Uterus (tissue), 4 donors: ENCODE measurements around the gene TSFM. TPM values are rescaled to one million over a fixed set of nuclear protein-coding genes. Genes with fewer than 3 reads are reported as not detected.

Source experiments
- DNase-seq, 2 donors: peaks; one replicate each; pipeline ENCODE4 v3.0.0-alpha.2; 2019 to 2020
- H3K27ac ChIP-seq, 2 donors: fragments of 200-600 bp; sonication (generic); 1 replicate in 1 of 2; 2 replicates in 1 of 2; pipeline ENCODE4 v1.5.1; 2016 to 2018
- H3K27me3 ChIP-seq, 2 donors: fragments of 200-600 bp; sonication (generic); one replicate each; pipeline ENCODE4 v1.5.1; 2018 to 2019; ENCODE audit warnings: control low read depth in 1 of 2
- H3K36me3 ChIP-seq, 2 donors: fragments of 200-600 bp; sonication (generic); one replicate each; pipeline ENCODE4 v1.5.1; 2019; ENCODE audit warnings: control low read depth in 1 of 2
- H3K4me1 ChIP-seq, 2 donors: fragments of 200-600 bp; sonication (generic); one replicate each; pipeline ENCODE4 v1.5.1; 2018 to 2019; ENCODE audit warnings: control low read depth in 1 of 2
- H3K4me3 ChIP-seq, 2 donors: fragments of 200-600 bp; sonication (generic); 1 replicate in 1 of 2; 2 replicates in 1 of 2; pipeline ENCODE4 v1.5.1; 2018 to 2019; ENCODE audit warnings: mild to moderate bottlenecking in 1 of 2
- H3K9me3 ChIP-seq, 2 donors: fragments of 200-600 bp; sonication (generic); one replicate each; pipeline ENCODE4 v1.5.1; 2019; ENCODE audit warnings: control low read depth in 1 of 2
- CTCF ChIP-seq, 4 experiments: fragments of 200-600 bp in 2 of 4; fragments of 450-650 bp in 2 of 4; sonication (generic) in 2 of 4; IDR thresholded peaks; one replicate each; pipeline ENCODE4 v1.5.1; 2016 to 2019; ENCODE audit warnings: antibody characterized with exemption in 4 of 4, mild to moderate bottlenecking in 2 of 4, moderate library complexity in 1 of 4
- POLR2A ChIP-seq, 2 donors: fragments of 450-650 bp; IDR thresholded peaks; one replicate each; pipeline ENCODE4 v1.6.1; 2016; ENCODE audit warnings: antibody characterized with exemption in 2 of 2, mild to moderate bottlenecking in 1 of 2, moderate library complexity in 1 of 2
- intact Hi-C: fragments of 100-400 bp; cut with DNase I; formaldehyde crosslinking; loops from one replicate; pipeline ENCODE4 v1.15.1; 2023; ENCODE audit warnings: low total_unique reads
- total RNA-seq, 4 donors: library from RNA; depleted of rRNA in 3 of 4; stranded (reverse); fragments of >200 nt in 3 of 4; gene quantifications; one replicate each; pipeline versions ENCODE4 v1.1.0 to v1.2.4, GENCODE V29; 2014 to 2023
- donor health status: DM: yes; HTN: yes; CAD: no.

Gene TSFM
- total RNA-seq, 4 donors from 2014 or later, result 8.2 to 22.3 (median 16.7) TPM

- no peak for DNase-seq
- no peak for TF ChIP-seq CTCF (IDR thresholded peaks at IDR 0.05)
- TF ChIP-seq POLR2A (IDR thresholded peaks at IDR 0.05), result no peak
- Histone ChIP-seq H3K27me3 (no peaks in the 10 kb centered on the region), H3K9me3 (no peaks in the 10 kb centered on the region), H3K4me1 (no peaks in the 10 kb centered on the region), H3K4me3 (no peak overlapping the region), H3K27ac (no peak overlapping the region), H3K36me3 (no peaks in the 10 kb centered on the region)
- intact Hi-C loops, result no loop called here
Measured at GRCh38 chr12:57797933-57798332, 15.3 kb downstream of the TSFM start.

GRCh38 chr12:57800965-57801364, 18.4 kb downstream of the TSFM start:
- no peak for DNase-seq
- H3K27me3 ChIP-seq, result no peaks in the 10 kb centered on the region
- H3K27ac ChIP-seq, result no peak overlapping the region
- H3K4me1 ChIP-seq, result no peaks in the 10 kb centered on the region
- intact Hi-C loops, result no loop called here
- H3K4me3 ChIP-seq, result no peak overlapping the region
- no peaks in the 10 kb centered on the region for H3K9me3 ChIP-seq
- H3K36me3 ChIP-seq, result no peaks in the 10 kb centered on the region
- TF ChIP-seq POLR2A (IDR thresholded peaks at IDR 0.05), result no peak
- TF ChIP-seq CTCF (IDR thresholded peaks at IDR 0.05), result no peak

GRCh38 chr12:57802607-57803006, 20.0 kb downstream of the TSFM start:
- TF ChIP-seq POLR2A (IDR thresholded peaks at IDR 0.05) (no peak), CTCF (IDR thresholded peaks at IDR 0.05) (no peak)
- Histone ChIP-seq H3K27ac (no peak overlapping the region), H3K36me3 (no peaks in the 10 kb centered on the region), H3K27me3 (no peaks in the 10 kb centered on the region), H3K4me3 (no peak overlapping the region), H3K9me3 (no peaks in the 10 kb centered on the region), H3K4me1 (no peaks in the 10 kb centered on the region)
- intact Hi-C loops, result no loop called here
- DNase-seq, result no peak

GRCh38 chr12:57803319-57803893, 20.8 kb downstream of the TSFM start:
- Histone ChIP-seq H3K27ac (no peak overlapping the region), H3K9me3 (no peaks in the 10 kb centered on the region), H3K4me1 (no peaks in the 10 kb centered on the region), H3K36me3 (no peaks in the 10 kb centered on the region), H3K4me3 (no peak overlapping the region), H3K27me3 (no peaks in the 10 kb centered on the region)
- peak; percentile 60 to 81 (median 78) for TF ChIP-seq CTCF (IDR thresholded peaks at IDR 0.05)
- TF ChIP-seq POLR2A (IDR thresholded peaks at IDR 0.05), result no peak
- intact Hi-C loops, result no loop called here
- DNase-seq, result peak in 1 of 2 donors; percentile 45

GRCh38 chr12:57806677-57807076, 24.1 kb downstream of the TSFM start:
- Histone ChIP-seq H3K4me3 (no peak overlapping the region), H3K27me3 (no peaks in the 10 kb centered on the region), H3K27ac (no peak overlapping the region), H3K36me3 (no peaks in the 10 kb centered on the region), H3K9me3 (no peaks in the 10 kb centered on the region), H3K4me1 (no peaks in the 10 kb centered on the region)
- TF ChIP-seq POLR2A (IDR thresholded peaks at IDR 0.05) (no peak), CTCF (IDR thresholded peaks at IDR 0.05) (no peak)
- no peak for DNase-seq
- intact Hi-C loops, result no loop called here
